NT2/D1 (cell line): ENCODE measurements around the gene EML6.

Source experiments
- DNase-seq: peaks from one replicate; pipeline ENCODE4 v3.0.0-alpha.2; 2011; ENCODE audit warnings: low read depth, low spot score
- H3K27me3 ChIP-seq: 2 replicates; pipeline ENCODE4 v1.6.0; 2011; ENCODE audit warnings: mild to moderate bottlenecking; ENCODE audit not compliant: insufficient read length, insufficient read depth
- H3K36me3 ChIP-seq: 2 replicates; pipeline ENCODE4 v1.6.1; 2011; ENCODE audit warnings: mild to moderate bottlenecking, low read length, mixed read lengths; ENCODE audit not compliant: insufficient read depth, insufficient read length
- H3K4me1 ChIP-seq: 2 replicates; pipeline ENCODE4 v1.5.1; 2011; ENCODE audit not compliant: insufficient read depth, insufficient read length
- H3K4me3 ChIP-seq: 2 replicates; pipeline ENCODE4 v1.5.1; 2011; ENCODE audit warnings: low read depth; ENCODE audit not compliant: insufficient read length
- H3K9ac ChIP-seq: 2 replicates; pipeline ENCODE4 v1.6.0; 2011; ENCODE audit warnings: low read depth; ENCODE audit not compliant: insufficient read length
- H3K9me3 ChIP-seq: 2 replicates; pipeline ENCODE4 v1.5.1; 2011; ENCODE audit warnings: mild to moderate bottlenecking, low read length; ENCODE audit not compliant: insufficient read depth
- SUZ12 ChIP-seq: IDR thresholded peaks from 2 replicates; pipeline ENCODE4 v1.6.1; 2011; ENCODE audit not compliant: insufficient read length, insufficient read depth; ENCODE audit errors: extremely low read depth
- YY1 ChIP-seq: IDR thresholded peaks from 2 replicates; pipeline ENCODE4 v1.6.1; 2011; ENCODE audit not compliant: insufficient read length, insufficient read depth
- ZNF274 ChIP-seq: IDR thresholded peaks from 2 replicates; pipeline ENCODE4 v1.6.1; 2011; ENCODE audit warnings: mild to moderate bottlenecking, low read depth, low read length

The EML6 gene

GRCh38 chr2:54722641-54723040, 821 bp upstream of the EML6 start:
- TF ChIP-seq ZNF274 (no peak), SUZ12 (no peak), YY1 (no peak)
- Histone ChIP-seq H3K4me1 (peaks cover 2% of the 10 kb centered on the region), H3K4me3 (peak overlapping the region; percentile 86), H3K27me3 (peaks cover 53% of the 10 kb centered on the region), H3K36me3 (no peaks in the 10 kb centered on the region), H3K9me3 (no peaks in the 10 kb centered on the region), H3K9ac (peak overlapping the region; percentile 90)
- DNase-seq = no peak

- Histone ChIP-seq H3K36me3 (no peaks in the 10 kb centered on the region), H3K9me3 (no peaks in the 10 kb centered on the region), H3K9ac (peak overlapping the region; percentile 58), H3K27me3 (peaks cover 59% of the 10 kb centered on the region), H3K4me1 (peaks cover 2% of the 10 kb centered on the region), H3K4me3 (peak overlapping the region; percentile 59)
- peak; percentile 3 for TF ChIP-seq SUZ12
- TF ChIP-seq ZNF274 = no peak
- no peak for DNase-seq
These were observed 616 bp downstream of the EML6 start for GRCh38 chr2:54723996-54724559.

- peaks cover 59% of the 10 kb centered on the region for H3K27me3 ChIP-seq
- H3K9ac ChIP-seq = peak overlapping the region; percentile 72
- no peaks in the 10 kb centered on the region for H3K9me3 ChIP-seq
- H3K4me3 ChIP-seq = peak overlapping the region; percentile 59
- DNase-seq = no peak
- no peaks in the 10 kb centered on the region for H3K36me3 ChIP-seq
- peak; percentile 36 for TF ChIP-seq SUZ12
- TF ChIP-seq YY1 = no peak
- peaks cover 2% of the 10 kb centered on the region for H3K4me1 ChIP-seq
These were observed 1.3 kb downstream of the EML6 start for GRCh38 chr2:54724560-54725342.

GRCh38 chr2:54725343-54726099, 2.1 kb downstream of the EML6 start:
- Histone ChIP-seq H3K4me1 (peaks cover 2% of the 10 kb centered on the region), H3K9me3 (no peaks in the 10 kb centered on the region), H3K4me3 (peak overlapping the region; percentile 59), H3K27me3 (peaks cover 59% of the 10 kb centered on the region), H3K9ac (peak overlapping the region; percentile 72), H3K36me3 (no peaks in the 10 kb centered on the region)
- DNase-seq = no peak
- TF ChIP-seq YY1 (no peak), SUZ12 (no peak), ZNF274 (no peak)

- no peak for TF ChIP-seq ZNF274
- TF ChIP-seq SUZ12 = no peak
- TF ChIP-seq YY1 = no peak
- no peak for DNase-seq
- H3K4me3 ChIP-seq = no peak overlapping the region
- no peaks in the 10 kb centered on the region for H3K36me3 ChIP-seq
- H3K4me1 ChIP-seq = peaks cover 2% of the 10 kb centered on the region
- H3K9me3 ChIP-seq = no peaks in the 10 kb centered on the region
- no peak overlapping the region for H3K9ac ChIP-seq
- peaks cover 59% of the 10 kb centered on the region for H3K27me3 ChIP-seq
These were observed 3.0 kb downstream of the EML6 start for GRCh38 chr2:54726431-54726830.

GRCh38 chr2:54726940-54727339, 3.5 kb downstream of the EML6 start:
- no peak for DNase-seq
- no peak overlapping the region for H3K4me3 ChIP-seq
- no peaks in the 10 kb centered on the region for H3K36me3 ChIP-seq
- H3K4me1 ChIP-seq = peaks cover 2% of the 10 kb centered on the region
- H3K27me3 ChIP-seq = peaks cover 59% of the 10 kb centered on the region
- H3K9ac ChIP-seq = no peak overlapping the region
- H3K9me3 ChIP-seq = peaks cover 4% of the 10 kb centered on the region
- no peak for TF ChIP-seq ZNF274
- no peak for TF ChIP-seq SUZ12
- TF ChIP-seq YY1 = no peak

- Histone ChIP-seq H3K4me1 (peaks cover 2% of the 10 kb centered on the region), H3K27me3 (peaks cover 46% of the 10 kb centered on the region), H3K4me3 (no peak overlapping the region), H3K9me3 (peaks cover 19% of the 10 kb centered on the region), H3K9ac (no peak overlapping the region), H3K36me3 (no peaks in the 10 kb centered on the region)
- DNase-seq = no peak
- TF ChIP-seq YY1 = no peak
- no peak for TF ChIP-seq ZNF274
- no peak for TF ChIP-seq SUZ12
These were observed 5.2 kb downstream of the EML6 start for GRCh38 chr2:54728669-54729120.
